Measurements from ENCODE around the gene TLR7.

Gene TLR7
- long read RNA-seq, donor 1: 0 reads
- long read RNA-seq, donor 2, full-length matches to known transcripts: 1 of 1 reads
- long read RNA-seq, donor 2, partial matches to known transcripts: 0 of 1 reads
- long read RNA-seq, donor 2, other reads (novel, unspliced or antisense): 0 of 1 reads
- long read RNA-seq, donor 3: 0 reads
- long read RNA-seq, donor 4: 0 reads
- long read RNA-seq, donor 5, full-length matches to known transcripts: 1 of 1 reads
- long read RNA-seq, donor 5, partial matches to known transcripts: 0 of 1 reads
- long read RNA-seq, donor 5, other reads (novel, unspliced or antisense): 0 of 1 reads
- long read RNA-seq, donor 6: 0 reads
- long read RNA-seq, donor 7: 0 reads
- long read RNA-seq, donor 8: 0 reads

DNA sequence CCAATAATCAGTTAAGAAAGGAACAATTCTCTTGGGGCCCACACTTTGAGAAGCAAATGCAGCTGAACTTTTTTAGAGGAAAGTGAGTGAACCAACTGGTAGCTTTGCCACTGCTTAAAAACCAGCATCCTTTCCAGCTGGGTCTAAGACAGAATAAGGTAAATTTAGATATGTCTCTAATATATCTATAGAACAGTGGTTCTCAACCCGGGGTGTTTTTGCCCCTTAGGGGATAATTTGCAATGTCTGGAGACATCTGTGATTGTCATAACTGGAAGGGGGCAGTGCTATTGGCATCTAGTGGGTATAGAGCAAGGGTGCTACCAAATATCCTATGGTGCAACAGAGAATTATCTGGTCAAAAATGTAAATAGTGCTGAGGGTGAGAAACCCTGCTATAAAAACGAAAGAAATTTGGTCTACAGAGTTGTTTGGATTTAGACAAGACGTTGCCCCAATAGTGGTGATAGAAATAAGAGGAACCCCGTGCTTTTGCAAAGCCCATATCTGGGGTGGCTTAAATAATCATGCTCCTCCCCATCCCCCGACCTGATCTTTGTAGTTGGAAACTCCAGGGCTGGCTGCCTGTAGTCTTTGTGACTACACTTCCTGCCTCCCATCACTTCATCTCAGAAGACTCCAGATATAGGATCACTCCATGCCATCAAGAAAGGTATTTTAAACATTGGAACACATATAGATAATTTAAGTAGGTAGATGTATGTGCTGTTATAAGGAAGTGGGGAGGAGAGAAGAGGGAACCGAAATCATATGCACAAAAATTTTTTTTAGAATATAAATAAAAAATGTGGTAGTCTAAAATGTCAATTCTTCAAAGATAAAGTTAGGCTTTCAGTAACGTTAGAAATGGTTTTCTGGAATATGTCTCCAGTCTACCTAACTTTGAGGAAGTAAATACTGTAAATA lies at the start of gene TLR7:
Gene TLR7 (plus strand): TSS at position 622 of the 927 bp plus-strand sequence. CDS start 507 bp downstream, outside the sequence.
- no peak for DNase-seq

DNA sequence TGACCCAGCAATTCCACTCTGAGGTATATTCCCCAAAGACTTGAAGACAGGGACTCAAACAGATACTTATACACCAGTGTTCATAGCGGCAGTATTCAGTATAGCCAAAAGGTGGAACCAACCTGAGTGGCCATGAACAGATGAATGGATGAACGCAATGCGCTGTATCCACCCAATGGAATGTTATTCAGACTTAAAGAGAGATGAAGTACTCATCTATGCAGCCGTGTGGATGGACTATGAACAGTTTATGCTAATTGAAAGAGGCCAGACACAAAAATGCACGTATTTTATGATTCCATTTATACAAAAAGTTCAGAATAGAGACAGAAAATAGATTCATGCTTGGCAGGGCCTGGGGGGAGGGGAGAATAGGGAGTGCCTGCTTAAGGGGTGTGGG lies 49.3 kb upstream of the TLR7 start:
- DNase-seq: no peak

DNA sequence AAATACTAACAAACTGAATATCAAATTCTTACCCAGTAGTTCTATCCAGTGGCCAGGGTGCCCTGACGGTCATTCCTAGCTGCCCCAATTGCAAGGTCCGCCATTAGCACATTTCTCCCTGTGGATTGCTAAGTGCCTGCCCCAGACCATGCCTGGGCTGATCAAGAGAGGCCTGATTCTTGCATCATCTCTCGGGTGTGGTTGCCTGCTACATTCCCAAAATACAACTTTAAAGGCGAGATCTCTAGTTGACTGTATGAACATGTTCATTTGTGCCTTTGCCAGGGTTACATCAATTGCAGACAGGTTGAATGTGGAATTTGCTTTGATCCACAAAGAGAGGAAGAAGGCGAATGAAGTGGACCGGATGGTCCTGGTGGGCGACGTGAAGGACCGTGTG lies 47.6 kb upstream of the TLR7 start:
- DNase-seq: no peak

DNA sequence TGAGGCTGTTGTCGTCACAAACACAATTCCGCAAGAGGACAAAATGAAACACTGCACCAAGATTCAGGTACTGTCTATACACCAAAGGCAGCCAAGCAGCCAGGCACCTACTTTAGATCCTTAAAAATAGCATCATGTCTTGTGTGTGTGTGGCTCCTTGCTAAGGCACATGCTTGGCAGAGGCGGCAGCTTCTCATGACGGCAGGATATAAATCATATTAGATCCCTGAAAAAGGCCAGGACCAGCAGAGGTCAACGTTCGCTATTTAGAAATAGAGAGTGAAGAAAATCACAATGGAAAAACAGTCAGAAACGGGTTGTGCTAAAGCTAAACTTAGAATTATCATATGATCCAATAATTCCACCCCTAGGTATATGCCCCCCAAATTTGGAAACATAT lies 46.1 kb upstream of the TLR7 start:
- no peak for DNase-seq

DNA sequence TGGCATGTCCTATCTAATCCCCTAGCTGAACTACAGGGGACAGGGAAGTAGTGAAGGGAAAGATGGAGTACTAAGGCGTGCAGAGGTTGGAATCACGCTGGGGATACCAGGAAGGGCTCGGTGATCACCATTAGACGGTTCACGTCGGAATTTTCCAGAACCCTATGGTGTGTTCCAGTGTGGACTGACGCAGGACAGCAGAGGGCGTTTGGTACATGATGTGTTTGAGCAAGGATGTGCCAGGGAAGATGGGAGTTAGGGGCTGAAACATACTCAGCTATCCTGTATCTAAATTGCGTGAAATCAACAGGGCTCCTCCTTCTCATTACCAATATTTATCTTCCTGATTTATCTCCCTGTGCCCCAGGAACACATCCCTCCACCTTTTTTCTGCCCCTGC lies 41.9 kb upstream of the TLR7 start:
- no peak for DNase-seq

DNA sequence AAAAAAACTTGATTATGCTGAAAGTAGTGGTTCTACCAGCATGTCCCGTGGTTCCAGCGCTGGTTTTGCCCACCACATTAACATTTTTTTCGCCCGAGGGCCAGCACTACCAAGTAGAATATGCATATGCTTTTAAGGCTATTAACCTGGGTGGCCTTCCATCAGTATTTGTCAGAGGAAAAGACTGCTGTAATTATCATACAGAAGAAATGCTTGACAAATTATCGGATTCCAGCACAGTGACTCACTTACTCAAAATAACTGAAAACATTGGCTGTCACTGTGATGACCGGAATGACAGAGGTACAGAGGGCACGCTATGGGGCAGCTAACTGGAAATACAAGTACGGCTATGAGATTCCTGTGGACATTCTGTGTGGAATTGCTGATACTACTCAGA lies 41.1 kb upstream of the TLR7 start:
- no peak for DNase-seq

DNA sequence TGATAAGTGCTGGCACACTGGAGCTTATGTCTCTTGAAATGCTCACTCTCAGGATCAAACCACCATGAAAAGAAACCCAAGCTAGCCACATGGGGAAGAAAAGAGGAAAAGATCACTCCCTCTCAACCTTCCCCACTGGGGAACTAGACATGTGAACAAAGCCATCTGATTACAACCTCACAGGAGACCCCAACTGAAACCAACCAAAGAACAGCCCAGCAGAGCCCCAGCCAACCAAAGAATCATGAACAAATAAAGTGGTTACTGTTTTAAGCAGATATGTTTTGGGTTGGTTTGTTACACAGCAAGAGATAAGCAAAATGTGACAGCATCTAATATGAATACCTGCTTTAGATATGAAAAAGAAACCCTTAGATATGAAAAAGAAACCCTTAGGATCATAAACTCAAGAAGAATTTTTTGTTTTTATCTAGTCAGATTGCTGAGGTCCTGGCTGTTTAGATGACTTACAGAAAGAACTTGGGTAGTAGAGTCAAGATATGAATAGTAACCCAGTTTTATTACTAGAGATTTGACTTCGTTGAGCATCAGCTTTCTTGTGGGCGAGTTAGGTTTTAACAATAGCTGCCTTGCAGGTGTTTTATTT lies 23.7 kb upstream of the TLR7 start:
- no peak for DNase-seq

DNA sequence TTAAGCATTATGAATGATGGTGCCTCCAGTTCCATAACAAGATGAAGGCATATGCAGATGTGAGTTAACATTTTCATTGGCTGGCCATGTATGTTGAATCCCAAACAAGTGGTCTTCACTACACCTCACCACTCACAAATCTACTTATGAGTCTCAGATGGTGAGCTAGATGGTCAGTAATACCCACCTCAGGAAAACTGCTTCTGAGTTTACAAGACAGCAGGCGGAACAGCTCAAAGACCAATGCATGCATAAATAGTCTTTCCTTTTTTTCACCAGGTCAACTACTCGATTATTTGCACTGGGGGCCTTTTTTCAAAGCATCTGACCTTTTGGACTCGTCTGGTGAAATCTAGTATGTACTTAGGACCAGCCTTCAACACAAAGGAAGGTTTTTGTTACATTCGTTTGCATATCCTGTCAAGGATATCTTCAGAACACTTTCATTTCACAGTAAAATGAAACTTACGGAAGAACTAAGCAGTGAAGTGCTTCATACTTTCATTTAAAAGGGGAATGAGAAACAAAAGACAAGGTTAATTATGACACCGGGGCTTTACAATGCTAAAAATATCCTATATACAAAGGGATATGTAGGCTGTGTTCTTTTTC lies 23.1 kb upstream of the TLR7 start:
- DNase-seq: no peak

DNA sequence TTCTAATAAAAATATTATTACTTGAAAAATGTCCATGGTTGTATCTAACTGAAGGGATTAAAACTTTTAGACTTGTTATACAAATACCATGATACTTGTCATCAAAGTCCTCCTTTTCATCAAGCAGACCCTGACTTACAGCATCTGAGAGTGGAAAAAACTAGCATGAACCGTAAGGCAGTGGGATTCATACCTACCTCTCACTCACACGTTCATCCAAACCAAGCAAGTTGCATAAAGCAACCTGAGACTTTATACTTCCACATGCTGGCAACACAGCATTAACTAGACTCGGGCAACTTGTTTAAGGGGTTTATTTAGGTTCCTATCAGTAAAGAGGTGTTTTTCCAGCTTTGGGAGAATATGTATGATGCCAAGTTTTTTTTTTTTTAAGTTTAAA lies 22.6 kb upstream of the TLR7 start:
- no peak for DNase-seq

DNA sequence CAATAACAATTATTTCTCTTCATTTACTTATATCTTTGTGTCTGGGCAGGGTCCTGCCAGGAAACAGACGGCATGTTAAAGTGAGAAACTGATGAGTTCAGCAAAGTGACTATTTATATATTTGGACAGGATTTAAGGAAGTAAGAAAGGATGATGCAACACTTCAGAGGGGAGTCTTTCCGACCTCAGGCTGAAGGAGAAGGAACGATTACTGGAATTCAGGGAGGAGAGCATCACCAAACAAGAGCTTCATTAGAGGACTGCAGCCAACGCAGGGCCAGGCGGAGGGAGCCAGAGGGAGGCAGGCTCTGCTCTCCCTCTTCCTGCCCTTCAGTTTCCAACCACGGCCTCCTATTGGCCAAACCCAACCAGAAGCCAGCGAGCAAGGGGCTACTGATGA lies 1.5 kb upstream of the TLR7 start:
- no peak for DNase-seq

DNA sequence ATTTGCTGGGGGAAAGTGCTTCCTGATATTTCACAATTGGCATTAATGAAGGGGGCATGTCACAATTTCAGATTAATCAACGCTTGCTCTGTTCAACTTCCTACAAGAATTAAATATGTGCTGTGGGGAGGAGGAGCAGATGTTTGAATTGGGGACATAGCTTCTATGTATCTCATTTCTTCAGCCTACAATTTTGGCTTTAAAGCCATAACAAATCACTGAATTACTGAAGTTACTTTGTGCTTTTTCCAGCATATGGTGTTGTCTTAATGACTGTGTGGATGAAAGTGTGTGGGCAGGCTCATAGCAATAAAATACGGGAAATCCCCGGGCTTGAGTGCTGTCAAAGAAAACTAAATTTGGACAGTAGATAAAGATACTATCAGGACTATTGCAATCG lies 813 bp downstream of the TLR7 start:
- no peak for DNase-seq

DNA sequence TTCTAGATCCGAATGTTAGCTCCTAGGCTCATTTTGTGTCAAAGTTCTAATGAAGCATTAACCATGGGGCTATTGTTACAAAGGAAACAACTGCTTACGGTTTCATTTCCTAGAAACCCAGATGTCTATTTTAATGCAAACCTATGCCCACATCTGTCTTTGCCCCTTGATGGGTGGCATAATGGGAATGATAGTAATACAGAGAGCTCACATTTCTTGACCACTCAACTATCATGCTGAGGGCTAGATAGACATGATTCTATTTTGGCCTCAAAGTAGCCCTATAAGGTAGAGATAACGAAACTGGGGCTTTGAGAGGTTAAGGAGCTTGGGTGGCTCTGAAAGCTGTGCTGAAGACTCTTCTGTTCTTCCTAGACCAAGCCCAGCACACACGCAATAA lies 1.9 kb downstream of the TLR7 start:
- no peak for DNase-seq

DNA sequence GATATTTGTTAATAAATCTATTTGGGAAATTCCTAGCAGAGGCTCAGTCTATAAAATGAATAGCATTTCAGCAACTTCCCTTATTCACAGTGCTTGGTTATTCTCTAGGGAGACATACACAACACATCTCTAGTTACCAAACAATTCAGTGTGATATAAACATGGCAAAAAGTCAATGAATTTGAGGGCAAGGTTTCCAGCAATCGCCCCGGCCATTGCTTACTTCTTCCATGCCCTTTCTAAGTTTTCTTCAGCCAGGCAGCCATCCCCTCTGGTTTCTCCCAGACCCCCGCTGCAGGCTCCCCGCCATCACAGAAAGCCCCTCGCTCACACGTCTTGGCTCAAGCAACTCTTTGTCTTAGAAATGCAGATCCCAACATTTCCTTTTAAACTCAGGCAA lies 4.4 kb downstream of the TLR7 start:
- DNase-seq: no peak

DNA sequence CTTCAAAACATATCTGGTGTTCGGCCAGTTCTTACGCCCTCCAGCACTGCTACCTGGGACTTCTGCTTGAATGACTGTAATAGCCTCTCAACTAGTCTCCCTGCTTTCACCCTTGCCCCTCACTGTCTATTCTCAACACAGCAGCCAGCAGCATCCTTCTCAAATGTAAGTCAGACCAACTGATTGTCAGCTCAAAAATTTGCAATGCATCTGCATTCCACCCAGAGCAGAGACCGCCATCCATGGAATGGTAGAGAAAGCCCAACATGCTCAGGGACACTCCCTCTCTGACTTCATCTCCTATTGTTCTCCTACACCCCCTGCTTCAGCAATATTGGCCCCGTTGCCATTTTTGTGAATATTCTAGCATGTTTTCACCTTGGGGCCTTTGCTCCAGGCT lies 5.9 kb downstream of the TLR7 start:
- DNase-seq: no peak

DNA sequence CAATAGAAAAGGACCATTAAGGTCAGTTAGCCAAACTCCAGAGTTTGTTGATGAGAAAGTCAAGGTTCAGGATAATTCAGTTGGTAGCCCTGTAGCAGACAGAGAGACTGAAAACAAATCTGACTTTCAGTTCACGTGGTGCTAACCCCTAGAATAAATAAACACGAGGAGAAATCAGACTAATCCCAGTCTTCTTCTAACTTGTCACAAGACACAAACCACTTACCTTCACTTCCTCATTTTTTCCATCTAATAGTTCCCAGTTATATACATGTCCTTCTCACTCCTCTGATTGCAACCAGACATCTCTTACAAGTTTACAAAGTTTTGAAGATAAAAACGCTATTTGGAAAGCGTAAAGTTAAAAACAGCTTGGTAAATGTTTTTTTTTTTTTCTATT lies 7.7 kb downstream of the TLR7 start:
- no peak for DNase-seq

DNA sequence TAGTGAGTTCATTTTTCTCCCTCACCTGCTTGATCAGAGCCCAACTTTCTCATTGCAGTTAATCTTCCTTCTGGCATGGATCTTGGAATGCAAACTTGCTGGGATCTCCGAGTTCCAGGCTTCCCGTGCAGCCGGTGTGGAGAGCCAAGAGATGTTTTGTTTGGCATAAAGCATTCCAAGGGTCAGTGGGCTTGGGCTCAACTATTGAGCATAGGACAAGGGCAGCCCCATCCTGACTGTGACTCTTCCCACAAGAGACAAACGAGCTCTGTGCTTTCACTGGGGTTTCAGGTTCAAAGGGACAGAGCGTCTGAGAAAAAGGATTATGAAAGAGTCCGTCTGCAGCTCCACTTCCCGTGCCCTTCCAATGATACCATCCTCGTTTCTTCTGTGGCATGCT lies 10.5 kb downstream of the TLR7 start:
- DNase-seq: no peak

DNA sequence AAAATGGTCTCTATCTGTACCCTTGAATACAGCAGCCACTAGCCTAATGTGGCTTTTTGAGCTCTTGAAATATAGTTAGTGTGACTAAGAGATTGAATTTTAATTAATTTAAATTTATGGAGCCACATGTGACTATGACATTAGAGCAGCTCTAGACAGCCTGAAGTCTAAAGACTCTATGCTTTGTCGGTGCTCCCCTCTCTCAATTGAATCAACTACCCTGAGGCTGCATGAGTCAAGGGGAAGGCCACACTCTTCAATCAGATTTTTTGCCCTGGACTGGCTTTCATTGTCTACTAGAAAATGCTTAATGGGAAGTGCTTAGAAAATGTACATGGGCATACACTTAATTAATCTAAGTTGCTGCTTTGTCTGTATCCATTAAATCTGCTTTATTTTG lies 11.7 kb downstream of the TLR7 start:
- DNase-seq: no peak

DNA sequence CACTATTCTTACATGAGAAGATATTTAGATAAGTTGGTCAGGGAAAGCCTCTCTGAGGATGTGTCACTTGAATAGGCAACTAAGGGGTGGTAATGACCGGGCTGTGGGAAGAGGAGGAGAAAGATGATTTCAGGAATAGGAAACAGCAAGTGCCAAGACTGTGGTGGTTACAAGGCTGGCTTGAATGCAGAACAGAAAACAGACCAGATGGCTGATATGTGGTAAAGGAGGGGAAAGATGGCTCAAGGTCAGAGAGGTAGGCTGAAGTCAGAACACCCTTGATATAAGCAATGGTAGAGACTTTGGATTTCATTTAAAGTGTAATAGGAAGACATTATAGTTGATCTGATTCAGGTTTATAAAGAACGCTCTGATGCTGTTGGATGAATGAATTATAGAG lies 15.0 kb downstream of the TLR7 start:
- DNase-seq: no peak

DNA sequence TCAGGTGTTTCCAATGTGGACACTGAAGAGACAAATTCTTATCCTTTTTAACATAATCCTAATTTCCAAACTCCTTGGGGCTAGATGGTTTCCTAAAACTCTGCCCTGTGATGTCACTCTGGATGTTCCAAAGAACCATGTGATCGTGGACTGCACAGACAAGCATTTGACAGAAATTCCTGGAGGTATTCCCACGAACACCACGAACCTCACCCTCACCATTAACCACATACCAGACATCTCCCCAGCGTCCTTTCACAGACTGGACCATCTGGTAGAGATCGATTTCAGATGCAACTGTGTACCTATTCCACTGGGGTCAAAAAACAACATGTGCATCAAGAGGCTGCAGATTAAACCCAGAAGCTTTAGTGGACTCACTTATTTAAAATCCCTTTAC lies 18.6 kb downstream of the TLR7 start:
- no peak for DNase-seq

DNA sequence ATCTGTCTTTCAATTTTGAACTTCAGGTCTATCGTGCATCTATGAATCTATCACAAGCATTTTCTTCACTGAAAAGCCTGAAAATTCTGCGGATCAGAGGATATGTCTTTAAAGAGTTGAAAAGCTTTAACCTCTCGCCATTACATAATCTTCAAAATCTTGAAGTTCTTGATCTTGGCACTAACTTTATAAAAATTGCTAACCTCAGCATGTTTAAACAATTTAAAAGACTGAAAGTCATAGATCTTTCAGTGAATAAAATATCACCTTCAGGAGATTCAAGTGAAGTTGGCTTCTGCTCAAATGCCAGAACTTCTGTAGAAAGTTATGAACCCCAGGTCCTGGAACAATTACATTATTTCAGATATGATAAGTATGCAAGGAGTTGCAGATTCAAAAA lies 19.7 kb downstream of the TLR7 start:
- no peak for DNase-seq

DNA sequence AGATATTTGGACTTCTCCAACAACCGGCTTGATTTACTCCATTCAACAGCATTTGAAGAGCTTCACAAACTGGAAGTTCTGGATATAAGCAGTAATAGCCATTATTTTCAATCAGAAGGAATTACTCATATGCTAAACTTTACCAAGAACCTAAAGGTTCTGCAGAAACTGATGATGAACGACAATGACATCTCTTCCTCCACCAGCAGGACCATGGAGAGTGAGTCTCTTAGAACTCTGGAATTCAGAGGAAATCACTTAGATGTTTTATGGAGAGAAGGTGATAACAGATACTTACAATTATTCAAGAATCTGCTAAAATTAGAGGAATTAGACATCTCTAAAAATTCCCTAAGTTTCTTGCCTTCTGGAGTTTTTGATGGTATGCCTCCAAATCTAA lies 20.3 kb downstream of the TLR7 start:
- no peak for DNase-seq

DNA sequence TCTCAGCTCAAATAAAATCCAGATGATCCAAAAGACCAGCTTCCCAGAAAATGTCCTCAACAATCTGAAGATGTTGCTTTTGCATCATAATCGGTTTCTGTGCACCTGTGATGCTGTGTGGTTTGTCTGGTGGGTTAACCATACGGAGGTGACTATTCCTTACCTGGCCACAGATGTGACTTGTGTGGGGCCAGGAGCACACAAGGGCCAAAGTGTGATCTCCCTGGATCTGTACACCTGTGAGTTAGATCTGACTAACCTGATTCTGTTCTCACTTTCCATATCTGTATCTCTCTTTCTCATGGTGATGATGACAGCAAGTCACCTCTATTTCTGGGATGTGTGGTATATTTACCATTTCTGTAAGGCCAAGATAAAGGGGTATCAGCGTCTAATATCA lies 20.9 kb downstream of the TLR7 start:
- no peak for DNase-seq

DNA sequence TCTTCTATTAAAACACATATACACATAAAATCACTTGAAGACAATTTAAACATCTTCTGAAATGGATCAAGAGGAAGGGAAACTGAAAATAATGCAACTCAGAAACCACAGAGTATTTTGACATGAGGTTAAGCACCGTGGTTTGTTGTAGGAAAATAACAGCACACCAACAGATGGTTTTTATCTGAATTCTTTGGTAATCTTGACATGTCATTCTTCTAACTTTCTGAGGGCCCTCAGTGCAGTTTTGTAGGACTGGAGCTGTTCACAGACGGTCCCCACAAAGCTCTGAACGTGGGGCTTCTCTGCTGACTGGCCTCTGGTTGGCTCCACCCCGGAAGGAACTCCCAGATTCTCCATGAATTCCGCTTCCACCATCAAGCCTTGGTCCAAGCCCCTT lies 23.6 kb downstream of the TLR7 start:
- DNase-seq: no peak

Data from right kidney (tissue), 9 donors.